Heart right ventricle (tissue), 16 donors: ENCODE results near the gene KLF13. TPM values are rescaled to one million over a fixed set of nuclear protein-coding genes. Genes with fewer than 3 reads are reported as not detected.

ENCODE experiments used
- ATAC-seq, 8 donors: fragments of 200-7000 bp; cut with Tn5 transposase; one replicate each; pipeline ENCODE4 v1.9.1; 2020; ENCODE audit warnings: mild to moderate bottlenecking in 8 of 8, moderate library complexity in 8 of 8, moderate number of reproducible peaks in 1 of 8
- DNase-seq, 2 donors: peaks; one replicate each; pipeline ENCODE4 v3.0.0-alpha.2; 2020
- H3K27ac ChIP-seq, 10 donors: fragments of 200-600 bp; sonication (generic) in 2 of 10; one replicate each; pipeline versions ENCODE4 v1.5.0 to v1.8.0; 2020 to 2022; ENCODE audit warnings: mild to moderate bottlenecking in 3 of 10
- H3K27me3 ChIP-seq, 7 donors: fragments of 200-600 bp; one replicate each; pipeline ENCODE4 v1.8.0; 2021 to 2022; ENCODE audit warnings: mild to moderate bottlenecking in 2 of 7
- H3K36me3 ChIP-seq, 9 donors: fragments of 200-600 bp; sonication (generic) in 1 of 9; one replicate each; pipeline versions ENCODE4 v1.5.0 to v1.8.0; 2020 to 2022; ENCODE audit warnings: mild to moderate bottlenecking in 2 of 9
- H3K4me1 ChIP-seq, 9 donors: fragments of 200-600 bp; sonication (generic) in 1 of 9; one replicate each; pipeline versions ENCODE4 v1.5.0 to v1.8.0; 2020 to 2022; ENCODE audit warnings: mild to moderate bottlenecking in 4 of 9
- H3K4me3 ChIP-seq, 10 donors: fragments of 200-600 bp; sonication (generic) in 2 of 10; one replicate each; pipeline versions ENCODE4 v1.5.0 to v1.8.0; 2020 to 2022; ENCODE audit warnings: mild to moderate bottlenecking in 7 of 10, moderate library complexity in 2 of 10
- H3K9me3 ChIP-seq, 11 donors: fragments of 200-600 bp in 10 of 11; sonication (generic) in 2 of 11; one replicate each; pipeline versions ENCODE4 v1.5.0 to v1.8.0; 2013 to 2022; ENCODE audit warnings: mild to moderate bottlenecking in 2 of 11, control low read depth in 1 of 11, moderate library complexity in 1 of 11
- CTCF ChIP-seq, 9 donors: fragments of 200-600 bp; sonication (generic) in 2 of 9; IDR thresholded peaks; one replicate each; pipeline versions ENCODE4 v1.5.0 to v1.8.0; 2021 to 2022; ENCODE audit warnings: antibody characterized with exemption in 9 of 9, mild to moderate bottlenecking in 5 of 9, moderate library complexity in 1 of 9
- WGBS, 2 donors: extraction: QIAGEN DNeasy Blood & Tissue Kit; methylation state at CpG; one replicate each; pipeline ENCODE4 v1.1.7; 2013; ENCODE audit warnings: inconsistent platforms in 1 of 2; 5-methylcytosine and 5-hydroxymethylcytosine counted together
- intact Hi-C, 10 donors: fragments of 100-400 bp; cut with DNase I; formaldehyde crosslinking; loops; one replicate each; pipeline versions ENCODE4 v1.11.1 to v1.14.2; 2022
- polyA plus RNA-seq, 2 donors: library from polyadenylated mRNA; stranded (reverse); fragments of 200-250 nt; gene quantifications; one replicate each; pipeline ENCODE4 v1.2.3, GENCODE V29; 2013
- total RNA-seq, 10 donors: library from RNA; stranded (reverse); fragmentation: NEBNext Ultra II Directional in 3 of 10; extraction: Animal tissue kit (Norgen Biotek cat#: 25700) in 3 of 10; gene quantifications; one replicate each; pipeline versions ENCODE4 v1.2.1 to v1.2.4, GENCODE V29; 2021 to 2023
- donor health status: Arrhythmogenic right ventricular cardiomyopathy.
- donor health status: ischemic (EF 13 %, LVEDD 7.1; RV severe dilation, severe dysfunction).
- donor health status: healthy with polysubstance abuse.
- donor health status: DM: no; HTN: yes; CAD: no.
- donor health status: DM: no; HTN: no; CAD: no.
- donor health status: ischemic (EF 25% LVEDD 6.9; RV normal size, moderate dysfunction).
- donor health status: ischemic (EF 25% LVEDD 5.7; RV mildly dilated, moderate dysfunction).
- donor health status: healthy.
- donor health status: DM: yes; HTN: yes; CAD: no.
- donor health status: Ischemic cardiomyopathy.
- donor health status: ischemic (EF 35%, LVEDD 5.7; RV mildly dilated, moderate dysfunction).
- donor health status: nonischemic (EF 11% LVEDD 7.7; RV severe dilation, severe dysfunction).
- donor health status: DM: yes; HTN: yes; CAD: no.
- donor health status: PGD.
- donor health status: ischemic (EF 29% LVEDD 5.4; RV normal size, mild dysfunction).
- donor health status: nonischemic (EF 23%, LVEDD 6.1; RV moderate dilation, normal function).

Gene KLF13
- total and polyA plus RNA-seq, 12 donors, result 28.4 to 101 (median 45.0) TPM

DNA sequence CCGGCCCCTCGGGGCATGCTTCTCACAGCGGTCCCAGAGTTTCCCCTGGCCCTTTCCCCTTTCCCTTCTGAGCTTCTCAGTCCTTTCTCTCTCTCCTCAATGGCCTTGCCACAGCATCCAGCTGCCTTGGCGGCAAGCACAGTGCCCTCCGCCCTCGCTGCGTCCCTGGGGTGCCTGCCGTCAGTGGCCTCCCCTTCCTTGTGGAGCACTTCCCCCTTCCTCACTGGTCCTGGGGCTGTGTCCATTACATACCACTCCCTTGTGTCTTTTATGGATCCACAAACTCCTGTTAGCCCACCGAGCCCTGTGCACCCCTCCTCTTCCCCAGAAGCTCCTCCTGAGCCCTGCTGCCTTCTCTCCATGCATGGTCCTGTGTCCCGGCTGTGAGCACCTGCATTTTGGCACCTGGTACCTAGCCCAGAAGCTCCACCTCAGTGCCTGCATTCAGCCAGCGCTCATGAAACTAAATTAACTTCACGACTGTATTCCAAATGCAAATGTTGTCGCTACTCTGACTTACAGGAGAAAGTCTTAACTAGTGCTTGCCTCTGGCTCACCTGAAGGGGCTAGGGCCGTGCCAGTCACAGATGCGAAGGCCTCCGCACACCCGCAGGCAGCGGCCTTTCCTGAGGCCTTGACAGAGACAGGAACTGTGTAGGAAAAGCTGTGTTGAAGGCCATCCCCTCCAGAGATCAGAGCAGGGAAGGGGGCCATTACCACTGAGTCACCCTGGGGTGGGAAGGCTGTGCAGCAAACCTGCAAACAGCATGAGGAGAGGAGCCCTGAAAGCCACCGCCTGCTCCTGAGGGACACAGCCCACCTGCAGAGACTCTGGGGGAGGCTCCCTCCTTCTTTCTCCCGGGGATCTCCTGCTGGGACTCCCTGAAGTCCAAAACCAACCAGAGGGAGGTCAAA lies 19.1 kb upstream of the KLF13 start:
- intact Hi-C loops, result loop anchor here in 3 of 10 donors (2.0 to 10.0 kb wide), 2 partner anchors 73 to 91 kb away; no protein-coding TSS in a partner anchor
- no peak for ATAC-seq
- DNase-seq, result no peak
- no peak for TF ChIP-seq CTCF (IDR thresholded peaks at IDR 0.05)
- Histone ChIP-seq H3K27ac (peak overlapping the region in 5 of 10 donors; percentile 73 to 86 (median 77)), H3K27me3 (peaks cover 0 to 6% (median 0%) of the 10 kb centered on the region in 7 donors), H3K36me3 (no peaks in the 10 kb centered on the region), H3K9me3 (no peaks in the 10 kb centered on the region), H3K4me1 (peaks cover 0 to 54% (median 36%) of the 10 kb centered on the region in 9 donors), H3K4me3 (no peak overlapping the region)
- WGBS, 2 donors, result 81 to 82% methylated on average over 20 of the region's 20 CpGs

- Histone ChIP-seq H3K4me1 (peaks cover 0 to 48% (median 30%) of the 10 kb centered on the region in 9 donors), H3K9me3 (peaks cover 0 to 3% (median 1%) of the 10 kb centered on the region in 11 donors), H3K36me3 (no peaks in the 10 kb centered on the region), H3K27me3 (peaks cover 0 to 6% (median 0%) of the 10 kb centered on the region in 7 donors), H3K4me3 (no peak overlapping the region), H3K27ac (no peak overlapping the region)
- intact Hi-C loops, result loop anchor here in 2 of 10 donors (10.0 kb wide), 1 partner anchor 73 kb away; no protein-coding TSS in a partner anchor
- DNase-seq, result no peak
- 84 to 90% methylated on average over 5 of the region's 5 CpGs for WGBS, 2 donors
- TF ChIP-seq CTCF (IDR thresholded peaks at IDR 0.05), result no peak
- no peak for ATAC-seq
Observed at GRCh38 chr15:31308185-31308639, 18.4 kb upstream of the KLF13 start.

DNA sequence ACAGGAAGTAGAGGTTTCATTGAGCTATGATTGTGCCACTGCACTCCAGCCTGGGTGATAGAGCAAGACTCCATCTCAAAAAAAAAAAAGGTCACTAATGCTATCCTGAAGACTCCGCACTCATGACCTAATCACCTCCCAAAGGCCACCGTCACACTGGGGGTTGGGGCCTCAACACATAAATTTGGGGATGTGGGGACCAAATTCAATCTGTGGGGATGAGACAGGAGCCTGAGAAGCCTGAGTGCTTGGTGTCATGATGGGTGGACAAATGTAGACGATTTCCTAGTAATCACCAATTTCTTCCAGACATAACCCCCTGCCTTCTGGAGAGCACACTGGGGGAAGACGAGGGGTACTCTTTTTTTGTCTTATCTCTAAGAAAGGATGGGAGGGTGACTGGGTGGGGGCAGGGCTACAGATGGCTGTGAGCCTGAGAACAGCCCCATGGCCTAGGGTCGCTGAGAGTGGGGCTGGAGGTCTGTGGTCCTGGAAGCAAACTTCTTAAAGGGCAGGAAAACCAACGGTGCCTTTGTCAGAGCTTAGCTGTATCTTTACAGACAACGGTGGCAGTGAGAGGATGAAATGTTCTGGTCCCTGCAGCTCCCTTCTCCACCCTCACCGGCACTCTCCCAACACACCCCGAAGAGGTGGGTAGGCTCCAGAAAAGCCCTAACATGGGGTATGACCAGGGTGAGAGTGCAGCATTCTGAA lies 16.6 kb upstream of the KLF13 start:
- DNase-seq (no peak), ATAC-seq (no peak)
- Histone ChIP-seq H3K4me1 (peaks cover 0 to 29% (median 23%) of the 10 kb centered on the region in 9 donors), H3K27me3 (peaks cover 0 to 6% (median 0%) of the 10 kb centered on the region in 7 donors), H3K36me3 (no peaks in the 10 kb centered on the region), H3K4me3 (no peak overlapping the region), H3K27ac (no peak overlapping the region), H3K9me3 (peaks cover 0 to 15% (median 11%) of the 10 kb centered on the region in 11 donors)
- no peak for TF ChIP-seq CTCF (IDR thresholded peaks at IDR 0.05)
- WGBS, 2 donors, result 76 to 81% methylated on average over 9 of the region's 9 CpGs
- intact Hi-C loops, result loop anchor here in 2 of 10 donors (5.0 to 10.0 kb wide), 3 partner anchors 75 to 175 kb away; no protein-coding TSS in a partner anchor
